Esophagus muscularis mucosa (tissue), 3 donors: ENCODE data around the gene PAPLN.

Experiments used
- POLR2A ChIP-seq: fragments of 450-650 bp; IDR thresholded peaks from one replicate; pipeline ENCODE4 v1.6.1; 2017; ENCODE audit warnings: antibody characterized with exemption, moderate library complexity, mild to moderate bottlenecking, low read depth
- TF ChIP-seq, protein P1 (sequence below), 3 experiments: fragments of 200-600 bp in 2 of 3; fragments of 450-650 bp in 1 of 3; sonication (generic) in 2 of 3; IDR thresholded peaks; one replicate each; pipeline ENCODE4 v1.5.1; 2017 to 2019; ENCODE audit warnings: antibody characterized with exemption in 3 of 3, mild to moderate bottlenecking in 2 of 3, moderate library complexity in 1 of 3

DNA sequence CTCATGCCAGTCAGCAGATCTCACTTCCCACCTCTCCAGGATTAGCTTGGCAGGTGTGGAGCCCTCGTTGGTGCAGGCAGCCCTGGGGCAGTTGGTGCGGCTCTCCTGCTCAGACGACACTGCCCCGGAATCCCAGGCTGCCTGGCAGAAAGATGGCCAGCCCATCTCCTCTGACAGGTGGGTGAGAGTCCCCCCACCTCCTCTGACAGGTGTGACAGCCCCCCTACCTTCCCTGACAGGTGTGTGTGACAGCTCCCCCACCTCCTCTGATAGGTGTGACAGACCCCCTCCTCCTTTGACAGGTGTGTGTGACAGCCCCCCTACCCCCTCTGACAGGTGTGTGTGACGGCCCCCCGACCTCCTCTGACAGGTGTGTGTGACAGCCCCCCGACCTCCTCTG is 26.3 kb downstream of the PAPLN start:
- TF ChIP-seq, protein P1, sequence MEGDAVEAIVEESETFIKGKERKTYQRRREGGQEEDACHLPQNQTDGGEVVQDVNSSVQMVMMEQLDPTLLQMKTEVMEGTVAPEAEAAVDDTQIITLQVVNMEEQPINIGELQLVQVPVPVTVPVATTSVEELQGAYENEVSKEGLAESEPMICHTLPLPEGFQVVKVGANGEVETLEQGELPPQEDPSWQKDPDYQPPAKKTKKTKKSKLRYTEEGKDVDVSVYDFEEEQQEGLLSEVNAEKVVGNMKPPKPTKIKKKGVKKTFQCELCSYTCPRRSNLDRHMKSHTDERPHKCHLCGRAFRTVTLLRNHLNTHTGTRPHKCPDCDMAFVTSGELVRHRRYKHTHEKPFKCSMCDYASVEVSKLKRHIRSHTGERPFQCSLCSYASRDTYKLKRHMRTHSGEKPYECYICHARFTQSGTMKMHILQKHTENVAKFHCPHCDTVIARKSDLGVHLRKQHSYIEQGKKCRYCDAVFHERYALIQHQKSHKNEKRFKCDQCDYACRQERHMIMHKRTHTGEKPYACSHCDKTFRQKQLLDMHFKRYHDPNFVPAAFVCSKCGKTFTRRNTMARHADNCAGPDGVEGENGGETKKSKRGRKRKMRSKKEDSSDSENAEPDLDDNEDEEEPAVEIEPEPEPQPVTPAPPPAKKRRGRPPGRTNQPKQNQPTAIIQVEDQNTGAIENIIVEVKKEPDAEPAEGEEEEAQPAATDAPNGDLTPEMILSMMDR (IDR thresholded peaks at IDR 0.05) = no peak
- TF ChIP-seq POLR2A = no peak
